Measurements from ENCODE around the gene C11orf16.
"Not testable (repeated sequence)": the region's sequence is repeated elsewhere in the genome, so short reads cannot be mapped to it uniquely, and the experiment has no call there.

C11orf16 gene

DNA sequence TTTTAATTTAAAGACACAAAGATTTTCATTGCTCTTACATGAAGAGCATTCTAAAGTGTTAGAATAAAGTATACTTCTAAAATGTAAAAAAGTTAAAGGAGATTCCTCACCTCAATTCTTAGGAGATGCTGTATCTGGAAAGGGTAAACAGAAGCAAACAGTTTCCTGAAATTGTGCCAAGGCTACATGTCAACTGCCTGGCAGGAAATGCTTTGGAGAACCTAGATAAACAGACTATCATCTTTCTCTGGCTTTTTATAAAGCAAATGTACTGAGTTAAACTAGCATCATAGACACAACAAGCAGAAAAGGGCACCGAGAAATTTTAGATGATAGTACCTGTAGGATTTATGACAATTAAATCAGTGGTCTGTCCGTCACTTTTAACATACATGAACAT, 46.4 kb downstream of the C11orf16 start:
- no peak for DNase-seq (ENCODE audit: low read depth in 3 of 3)

DNA sequence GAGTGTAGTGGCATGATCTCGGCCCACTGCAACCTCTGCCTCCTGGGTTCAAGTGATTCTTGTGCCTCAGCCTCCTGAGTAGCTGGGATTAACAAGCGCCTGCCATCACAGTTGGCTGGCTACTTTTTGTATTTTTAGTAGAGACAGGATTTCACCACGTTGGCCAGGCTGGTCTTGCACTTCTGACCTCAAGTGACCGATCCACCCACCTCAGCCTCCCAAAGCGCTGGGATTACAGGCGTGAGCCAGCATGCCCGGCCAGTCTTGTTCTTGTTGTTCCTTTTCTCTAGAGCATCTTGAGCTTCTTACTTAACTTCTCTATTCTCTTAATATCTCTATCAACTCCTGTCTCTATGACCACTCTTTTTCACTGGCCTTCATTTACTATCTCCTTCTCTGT, 51.2 kb downstream of the C11orf16 start:
- not testable (repeated sequence) for DNase-seq (ENCODE audit: low read depth in 3 of 3)

GRCh38 chr11:8878771-8879170, 54.0 kb downstream of the C11orf16 start:
- DNase-seq (ENCODE audit: low read depth in 3 of 3), result no peak

GRCh38 chr11:8873741-8874405, 58.9 kb downstream of the C11orf16 start:
- no peak for DNase-seq (ENCODE audit: low read depth in 3 of 3)

- no peak for DNase-seq (ENCODE audit: low read depth in 3 of 3)
Measured at GRCh38 chr11:8871962-8872361, 60.8 kb downstream of the C11orf16 start.

DNA sequence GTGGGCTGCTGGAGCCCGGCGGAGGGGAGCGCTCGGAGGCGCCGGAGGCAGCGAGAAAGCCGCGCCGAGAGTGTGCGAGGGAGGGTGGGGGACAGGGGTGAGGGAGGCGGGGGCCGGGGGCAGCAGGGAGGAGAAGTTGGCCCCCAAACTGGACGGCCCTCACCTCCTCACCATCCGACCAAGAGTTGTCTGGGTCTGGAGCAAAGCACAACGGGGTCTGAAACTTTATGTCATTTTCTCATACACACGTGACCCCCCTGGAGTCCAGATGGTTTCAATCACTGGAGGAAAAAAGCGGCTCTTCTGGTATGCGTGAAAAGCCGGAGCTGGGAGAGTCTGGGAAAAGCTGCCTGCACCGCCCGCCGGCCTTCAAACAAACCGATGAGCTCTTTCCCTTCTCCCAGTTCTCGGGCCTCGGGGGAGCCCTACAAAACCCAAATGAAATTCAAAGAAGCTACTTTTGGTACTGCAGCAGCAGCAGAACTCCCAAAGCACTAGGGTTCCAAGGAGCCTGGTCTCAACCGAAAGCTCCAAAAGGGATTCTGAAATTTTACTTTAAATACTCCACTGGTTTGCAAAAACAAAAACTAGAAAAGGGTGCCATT, 61.5 kb downstream of the C11orf16 start:
- no peak for DNase-seq (ENCODE audit: low read depth in 3 of 3)

- peak in 1 of 3 experiments; percentile 12 for DNase-seq (ENCODE audit: low read depth in 3 of 3)
Measured at GRCh38 chr11:8870411-8871170, 62.2 kb downstream of the C11orf16 start.
